ENCODE measurements around the gene ZNF438. TPM values are rescaled to one million over a fixed set of nuclear protein-coding genes. Genes with fewer than 3 reads are reported as not detected.

Gene ZNF438
- total RNA-seq, 2 donors from 2014 or later, result 2.7 to 4.3 TPM

GRCh38 chr10:30993155-30993554 lies 38.5 kb downstream of the ZNF438 start:
- no peaks in the 10 kb centered on the region for H3K27me3 ChIP-seq
- no peaks in the 10 kb centered on the region for H3K4me1 ChIP-seq
- H3K9ac ChIP-seq (ENCODE audit: low read depth in 2 of 2, low read length in 2 of 2), result no peak overlapping the region
- intact Hi-C loops (cut with DNase I), result no loop called here
- TF ChIP-seq CTCF (IDR thresholded peaks at IDR 0.05), result no peak
- DNase-seq, result no peak
- H3K9me3 ChIP-seq, result peaks cover 3% of the 10 kb centered on the region
- H3K4me3 ChIP-seq, result no peak overlapping the region
- no peaks in the 10 kb centered on the region for H3K36me3 ChIP-seq
- H3K27ac ChIP-seq, result no peak overlapping the region

- intact Hi-C loops (cut with DNase I), result no loop called here
- no peak overlapping the region for H3K9ac ChIP-seq (ENCODE audit: low read depth in 2 of 2, low read length in 2 of 2)
- no peak for DNase-seq
- H3K27ac ChIP-seq, result no peak overlapping the region
- H3K27me3 ChIP-seq, result no peaks in the 10 kb centered on the region
- H3K4me3 ChIP-seq, result no peak overlapping the region
- no peaks in the 10 kb centered on the region for H3K36me3 ChIP-seq
- no peak for TF ChIP-seq CTCF (IDR thresholded peaks at IDR 0.05)
- no peaks in the 10 kb centered on the region for H3K4me1 ChIP-seq
- peaks cover 3% of the 10 kb centered on the region for H3K9me3 ChIP-seq
Measured at GRCh38 chr10:30992681-30993080, 39.0 kb downstream of the ZNF438 start.

- intact Hi-C loops (cut with DNase I), result no loop called here
- DNase-seq, result no peak
- Histone ChIP-seq H3K36me3 (no peaks in the 10 kb centered on the region), H3K27me3 (no peaks in the 10 kb centered on the region), H3K9ac (ENCODE audit: low read depth in 2 of 2, low read length in 2 of 2) (no peak overlapping the region), H3K9me3 (peaks cover 3% of the 10 kb centered on the region), H3K4me3 (no peak overlapping the region), H3K4me1 (no peaks in the 10 kb centered on the region), H3K27ac (no peak overlapping the region)
- no peak for TF ChIP-seq CTCF (IDR thresholded peaks at IDR 0.05)
Measured at GRCh38 chr10:30991647-30992011, 40.0 kb downstream of the ZNF438 start.

- intact Hi-C loops (cut with DNase I), result no loop called here
- Histone ChIP-seq H3K4me3 (no peak overlapping the region), H3K27ac (no peak overlapping the region), H3K4me1 (no peaks in the 10 kb centered on the region), H3K27me3 (no peaks in the 10 kb centered on the region), H3K36me3 (no peaks in the 10 kb centered on the region), H3K9ac (ENCODE audit: low read depth in 2 of 2, low read length in 2 of 2) (no peak overlapping the region), H3K9me3 (peaks cover 3% of the 10 kb centered on the region)
- no peak for DNase-seq
- TF ChIP-seq CTCF (IDR thresholded peaks at IDR 0.05), result no peak
Measured at GRCh38 chr10:30990971-30991646, 40.6 kb downstream of the ZNF438 start.

GRCh38 chr10:30990351-30990750 lies 41.3 kb downstream of the ZNF438 start:
- no peak for TF ChIP-seq CTCF (IDR thresholded peaks at IDR 0.05)
- no peak for DNase-seq

More at GRCh38 chr10:30990351-30990750, 41.3 kb downstream of the ZNF438 start:
- intact Hi-C loops (cut with DNase I), result no loop called here
- Histone ChIP-seq H3K9ac (ENCODE audit: low read depth in 2 of 2, low read length in 2 of 2) (no peak overlapping the region), H3K36me3 (no peaks in the 10 kb centered on the region), H3K27ac (no peak overlapping the region), H3K27me3 (no peaks in the 10 kb centered on the region), H3K4me1 (no peaks in the 10 kb centered on the region), H3K4me3 (no peak overlapping the region), H3K9me3 (peaks cover 2% of the 10 kb centered on the region)
